Upper lobe of right lung (tissue), 1 donor: Measurements from ENCODE around the gene NXT1. TPM values are rescaled to one million over a fixed set of nuclear protein-coding genes. Genes with fewer than 3 reads are reported as not detected.

Experiments
- ATAC-seq: fragments of 200-7000 bp; cut with Tn5 transposase; one replicate; pipeline ENCODE4 v1.9.1; 2020; ENCODE audit warnings: mild to moderate bottlenecking, moderate library complexity
- DNase-seq: peaks from one replicate; pipeline ENCODE4 v3.0.0-alpha.2; 2020
- H3K27ac ChIP-seq: fragments of 200-600 bp; one replicate; pipeline ENCODE4 v1.8.0; 2022
- H3K27me3 ChIP-seq: fragments of 200-600 bp; one replicate; pipeline ENCODE4 v1.8.0; 2022; ENCODE audit warnings: mild to moderate bottlenecking
- H3K36me3 ChIP-seq: fragments of 200-600 bp; one replicate; pipeline ENCODE4 v1.8.0; 2022
- H3K4me1 ChIP-seq: fragments of 200-600 bp; one replicate; pipeline ENCODE4 v1.8.0; 2022
- H3K4me3 ChIP-seq: fragments of 200-600 bp; one replicate; pipeline ENCODE4 v1.8.0; 2022; ENCODE audit warnings: mild to moderate bottlenecking
- H3K9me3 ChIP-seq: fragments of 200-600 bp; one replicate; pipeline ENCODE4 v1.8.0; 2022
- intact Hi-C: fragments of 100-400 bp; cut with DNase I; formaldehyde crosslinking; loops from one replicate; pipeline ENCODE4 v1.11.0; 2022
- total RNA-seq: library from RNA; stranded (reverse); fragmentation: NEBNext Ultra II Directional; extraction: Animal tissue kit (Norgen Biotek cat#: 25700); gene quantifications from one replicate; pipeline ENCODE4 v1.2.1, GENCODE V29; 2021
- TF ChIP-seq, protein P1 (sequence below): fragments of 200-600 bp; IDR thresholded peaks from one replicate; pipeline ENCODE4 v1.8.0; 2022; ENCODE audit warnings: antibody characterized with exemption
- donor health status: DM: no; HTN: yes; CAD: no; lungs with severe emphysema.

Gene NXT1
- total RNA-seq, 1 donor from 2014 or later: 16.2 TPM

DNA sequence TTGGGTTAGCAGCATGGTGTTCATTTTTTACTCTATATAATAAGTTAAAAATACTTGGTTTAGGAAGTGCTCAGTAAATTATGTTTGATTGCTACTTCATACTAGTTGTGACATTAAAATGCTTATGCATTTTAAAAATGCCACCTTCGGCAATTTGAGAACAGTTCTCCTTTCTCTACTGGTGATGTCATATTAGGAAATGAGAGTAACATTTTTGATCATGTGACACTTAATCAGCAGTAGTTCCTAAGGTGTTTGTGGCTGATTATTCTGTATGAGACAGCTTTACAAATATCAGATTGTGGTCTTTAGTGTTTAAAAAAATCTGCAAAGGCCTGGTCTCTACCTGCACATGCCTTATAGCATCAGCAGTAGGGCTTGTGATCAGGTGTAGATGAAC, 15.8 kb downstream of the NXT1 start:
- ATAC-seq (no peak), DNase-seq (no peak)
- H3K9me3 ChIP-seq: no peaks in the 10 kb centered on the region
- no peaks in the 10 kb centered on the region for H3K27me3 ChIP-seq
- intact Hi-C loops: no loop called here
- no peak overlapping the region for H3K4me3 ChIP-seq
- TF ChIP-seq, protein P1, sequence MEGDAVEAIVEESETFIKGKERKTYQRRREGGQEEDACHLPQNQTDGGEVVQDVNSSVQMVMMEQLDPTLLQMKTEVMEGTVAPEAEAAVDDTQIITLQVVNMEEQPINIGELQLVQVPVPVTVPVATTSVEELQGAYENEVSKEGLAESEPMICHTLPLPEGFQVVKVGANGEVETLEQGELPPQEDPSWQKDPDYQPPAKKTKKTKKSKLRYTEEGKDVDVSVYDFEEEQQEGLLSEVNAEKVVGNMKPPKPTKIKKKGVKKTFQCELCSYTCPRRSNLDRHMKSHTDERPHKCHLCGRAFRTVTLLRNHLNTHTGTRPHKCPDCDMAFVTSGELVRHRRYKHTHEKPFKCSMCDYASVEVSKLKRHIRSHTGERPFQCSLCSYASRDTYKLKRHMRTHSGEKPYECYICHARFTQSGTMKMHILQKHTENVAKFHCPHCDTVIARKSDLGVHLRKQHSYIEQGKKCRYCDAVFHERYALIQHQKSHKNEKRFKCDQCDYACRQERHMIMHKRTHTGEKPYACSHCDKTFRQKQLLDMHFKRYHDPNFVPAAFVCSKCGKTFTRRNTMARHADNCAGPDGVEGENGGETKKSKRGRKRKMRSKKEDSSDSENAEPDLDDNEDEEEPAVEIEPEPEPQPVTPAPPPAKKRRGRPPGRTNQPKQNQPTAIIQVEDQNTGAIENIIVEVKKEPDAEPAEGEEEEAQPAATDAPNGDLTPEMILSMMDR: no peak
- no peak overlapping the region for H3K27ac ChIP-seq
- H3K36me3 ChIP-seq: peaks cover 56% of the 10 kb centered on the region
- peaks cover 48% of the 10 kb centered on the region for H3K4me1 ChIP-seq

DNA sequence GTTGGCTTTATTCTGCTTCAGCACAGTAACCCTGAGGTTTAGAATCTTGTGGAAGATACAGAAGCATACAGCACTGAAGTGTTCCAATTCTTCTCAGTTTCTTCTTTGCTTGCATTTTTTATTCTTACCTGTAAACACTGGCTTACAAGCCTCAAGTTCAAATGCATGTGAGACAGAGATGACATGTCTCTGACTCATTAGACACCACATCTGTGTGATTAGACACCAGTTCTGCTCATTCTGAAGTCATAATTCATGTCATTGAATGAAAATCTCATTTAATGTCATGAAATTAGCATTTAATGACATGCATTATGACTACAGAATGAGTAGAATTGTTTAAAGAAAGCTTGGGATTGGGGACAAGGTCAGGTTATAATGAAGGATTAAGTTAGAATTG, 17.2 kb downstream of the NXT1 start:
- H3K27me3 ChIP-seq: no peaks in the 10 kb centered on the region
- intact Hi-C loops: no loop called here
- TF ChIP-seq, protein P1: no peak
- H3K9me3 ChIP-seq: no peaks in the 10 kb centered on the region
- H3K4me1 ChIP-seq: peaks cover 46% of the 10 kb centered on the region
- H3K4me3 ChIP-seq: no peak overlapping the region
- DNase-seq (no peak), ATAC-seq (no peak)
- H3K27ac ChIP-seq: no peak overlapping the region
- H3K36me3 ChIP-seq: peaks cover 70% of the 10 kb centered on the region

DNA sequence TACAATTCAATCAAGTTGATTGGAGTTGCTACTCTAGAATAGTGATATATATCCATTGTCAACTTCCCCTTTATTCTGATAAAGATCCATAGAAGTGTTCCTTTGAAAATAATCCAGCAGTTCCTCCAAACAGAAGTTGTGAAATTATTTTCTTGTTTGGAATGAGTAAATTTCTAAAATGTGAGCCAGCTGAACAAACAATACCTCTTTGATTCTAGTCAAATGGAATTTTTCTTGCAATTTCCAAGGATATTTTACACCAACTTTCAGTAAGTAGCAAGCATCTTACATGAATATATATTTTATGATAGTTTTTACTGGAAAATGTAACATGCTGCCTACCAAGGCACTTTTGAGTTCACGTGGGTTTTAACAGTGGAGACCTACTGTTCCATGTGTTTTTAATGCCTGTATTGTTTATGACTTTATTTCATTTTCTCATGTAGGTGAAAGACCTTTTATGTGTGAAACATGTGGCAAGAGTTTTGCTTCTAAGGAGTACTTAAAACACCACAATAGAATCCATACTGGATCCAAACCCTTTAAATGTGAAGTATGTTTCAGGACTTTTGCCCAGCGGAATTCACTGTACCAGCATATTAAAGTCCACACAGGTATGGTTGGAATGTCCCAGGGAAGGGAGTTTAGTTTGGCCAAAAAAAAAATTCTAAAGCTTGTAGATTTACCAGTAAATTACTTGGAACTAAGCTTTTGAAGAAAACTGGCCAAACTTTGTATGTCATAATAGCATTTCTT, 17.9 kb downstream of the NXT1 start:
- intact Hi-C loops: no loop called here
- Histone ChIP-seq H3K4me3 (no peak overlapping the region), H3K36me3 (peaks cover 77% of the 10 kb centered on the region), H3K9me3 (no peaks in the 10 kb centered on the region), H3K4me1 (peaks cover 39% of the 10 kb centered on the region), H3K27me3 (no peaks in the 10 kb centered on the region), H3K27ac (no peak overlapping the region)
- ATAC-seq (no peak), DNase-seq (no peak)
- TF ChIP-seq, protein P1: no peak

DNA sequence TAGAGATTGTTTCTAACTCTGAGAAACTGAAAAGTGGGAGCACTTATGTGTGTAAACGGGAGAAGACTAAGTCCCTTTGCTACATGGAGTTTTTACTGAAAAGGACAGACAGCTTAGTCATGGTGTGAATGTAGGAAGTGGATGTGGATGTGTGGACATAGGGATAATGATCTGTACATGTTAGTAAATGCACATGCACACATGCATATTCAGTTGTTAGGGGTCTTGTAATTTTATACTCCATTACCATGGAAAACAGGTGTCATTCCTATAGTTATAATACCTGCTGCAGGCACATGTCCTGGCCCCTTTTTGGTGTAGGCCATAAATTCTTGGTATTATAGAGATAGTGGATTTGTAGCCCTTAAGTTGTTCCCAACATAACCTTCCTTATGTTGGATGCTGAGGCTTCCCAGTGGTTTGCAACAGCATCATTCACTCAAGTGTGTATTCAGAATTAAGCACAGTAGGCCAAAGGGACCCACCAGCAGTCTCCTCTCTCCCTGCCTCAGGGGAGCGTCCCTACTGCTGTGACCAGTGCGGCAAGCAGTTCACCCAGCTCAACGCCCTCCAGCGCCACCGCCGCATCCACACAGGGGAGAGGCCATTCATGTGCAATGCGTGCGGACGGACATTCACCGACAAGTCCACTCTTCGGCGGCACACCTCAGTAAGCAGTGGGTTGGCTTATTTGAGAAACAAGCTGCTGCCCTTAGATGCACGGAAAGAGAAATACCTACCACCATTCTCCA, 18.7 kb downstream of the NXT1 start:
- peaks cover 31% of the 10 kb centered on the region for H3K4me1 ChIP-seq
- intact Hi-C loops: no loop called here
- DNase-seq (no peak), ATAC-seq (no peak)
- H3K27me3 ChIP-seq: no peaks in the 10 kb centered on the region
- H3K27ac ChIP-seq: no peak overlapping the region
- H3K4me3 ChIP-seq: no peak overlapping the region
- H3K36me3 ChIP-seq: peaks cover 82% of the 10 kb centered on the region
- TF ChIP-seq, protein P1: no peak
- H3K9me3 ChIP-seq: no peaks in the 10 kb centered on the region

DNA sequence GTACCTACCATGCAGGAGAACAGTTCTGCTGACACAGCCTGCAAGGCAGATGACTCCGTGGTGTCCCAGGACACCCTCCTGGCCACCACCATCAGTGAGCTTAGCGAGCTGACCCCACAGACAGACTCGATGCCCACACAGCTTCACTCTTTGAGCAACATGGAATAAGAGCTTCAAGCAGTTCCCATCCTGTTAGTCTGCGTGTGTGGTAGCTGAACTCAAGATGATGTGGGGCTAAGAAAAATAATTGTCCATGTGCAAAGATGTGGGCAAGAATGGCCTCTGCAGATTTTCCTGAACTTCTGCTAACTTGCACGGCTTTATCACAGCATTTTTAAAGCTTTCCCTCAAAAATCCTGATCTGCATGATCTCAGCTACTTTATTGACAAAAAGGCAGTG, 19.7 kb downstream of the NXT1 start:
- peaks cover 31% of the 10 kb centered on the region for H3K4me1 ChIP-seq
- no peaks in the 10 kb centered on the region for H3K9me3 ChIP-seq
- intact Hi-C loops: no loop called here
- H3K27ac ChIP-seq: no peak overlapping the region
- H3K36me3 ChIP-seq: peaks cover 73% of the 10 kb centered on the region
- ATAC-seq: no peak
- no peak for DNase-seq
- no peaks in the 10 kb centered on the region for H3K27me3 ChIP-seq
- no peak overlapping the region for H3K4me3 ChIP-seq
- TF ChIP-seq, protein P1: no peak
